Skeletal muscle cell (primary cell): Measurements from ENCODE around the gene GP1BB.

Source experiments
- DNase-seq: peaks from one replicate; pipeline ENCODE4 v3.0.0-alpha.2; 2010; ENCODE audit warnings: low read depth
- H3K4me3 ChIP-seq: 2 replicates; pipeline ENCODE4 v1.5.1; 2011; ENCODE audit warnings: low read depth, mild to moderate bottlenecking, control low read depth, low read length, moderate library complexity

The GP1BB gene

GRCh38 chr22:19760951-19761724, 37.8 kb downstream of the GP1BB start:
- no peak for DNase-seq
- peak overlapping the region; percentile 46 for H3K4me3 ChIP-seq

GRCh38 chr22:19761725-19762567, 38.6 kb downstream of the GP1BB start:
- no peak for DNase-seq
- H3K4me3 ChIP-seq: peak overlapping the region; percentile 46

- H3K4me3 ChIP-seq: peak overlapping the region; percentile 46
- DNase-seq: no peak
These were observed 39.5 kb downstream of the GP1BB start for GRCh38 chr22:19762568-19763457.

GRCh38 chr22:19763458-19764298, 40.3 kb downstream of the GP1BB start:
- DNase-seq: no peak
- H3K4me3 ChIP-seq: peak overlapping the region; percentile 46

GRCh38 chr22:19764299-19764593, 40.9 kb downstream of the GP1BB start:
- H3K4me3 ChIP-seq: no peak overlapping the region
- DNase-seq: no peak

GRCh38 chr22:19764636-19765476, 41.5 kb downstream of the GP1BB start:
- H3K4me3 ChIP-seq: no peak overlapping the region
- no peak for DNase-seq

GRCh38 chr22:19765477-19766239, 42.3 kb downstream of the GP1BB start:
- DNase-seq: no peak
- no peak overlapping the region for H3K4me3 ChIP-seq

GRCh38 chr22:19766240-19766510, 42.8 kb downstream of the GP1BB start:
- no peak overlapping the region for H3K4me3 ChIP-seq

GRCh38 chr22:19766511-19767426, 43.4 kb downstream of the GP1BB start:
- DNase-seq: no peak
- peak overlapping the region; percentile 17 for H3K4me3 ChIP-seq

More at GRCh38 chr22:19766240-19766510, 42.8 kb downstream of the GP1BB start:
- no peak for DNase-seq

GRCh38 chr22:19767427-19768341, 44.3 kb downstream of the GP1BB start:
- H3K4me3 ChIP-seq: no peak overlapping the region
- no peak for DNase-seq

GRCh38 chr22:19769393-19769715, 46.0 kb downstream of the GP1BB start:
- no peak overlapping the region for H3K4me3 ChIP-seq
- DNase-seq: no peak

GRCh38 chr22:19770349-19771220, 47.2 kb downstream of the GP1BB start:
- DNase-seq: no peak
- no peak overlapping the region for H3K4me3 ChIP-seq

GRCh38 chr22:19772422-19772672, 49.0 kb downstream of the GP1BB start:
- no peak for DNase-seq
- H3K4me3 ChIP-seq: no peak overlapping the region

- DNase-seq: no peak
- no peak overlapping the region for H3K4me3 ChIP-seq
These were observed 49.5 kb downstream of the GP1BB start for GRCh38 chr22:19772673-19773469.
